Spleen (tissue), 11 donors: ENCODE results near the gene DNAJC17. TPM values are rescaled to one million over a fixed set of nuclear protein-coding genes. Genes with fewer than 3 reads are reported as not detected.

ENCODE experiments used
- DNase-seq: peaks from one replicate; pipeline ENCODE4 v3.0.0-alpha.2; 2020
- H3K27ac ChIP-seq, 8 donors: fragments of 200-600 bp; sonication (generic) in 7 of 8; 1 replicate in 4 of 8; 2 replicates in 4 of 8; pipeline versions ENCODE4 v1.5.0 to v1.8.0; 2016 to 2021; ENCODE audit warnings: inconsistent platforms in 4 of 8, mild to moderate bottlenecking in 4 of 8, moderate library complexity in 1 of 8
- H3K27me3 ChIP-seq, 7 donors: fragments of 200-600 bp; sonication (generic) in 6 of 7; replicated peaks in 1 of 7; 1 replicate in 4 of 7; 2 replicates in 3 of 7; pipeline versions ENCODE4 v1.5.0 to v1.8.0; 2016 to 2021; ENCODE audit warnings: inconsistent platforms in 3 of 7, mild to moderate bottlenecking in 1 of 7
- H3K36me3 ChIP-seq, 6 donors: fragments of 200-600 bp; sonication (generic) in 5 of 6; 1 replicate in 4 of 6; 2 replicates in 2 of 6; pipeline versions ENCODE4 v1.5.0 to v1.8.0; 2016 to 2021; ENCODE audit warnings: inconsistent platforms in 2 of 6
- H3K4me1 ChIP-seq, 6 donors: fragments of 200-600 bp; sonication (generic) in 5 of 6; 1 replicate in 3 of 6; 2 replicates in 3 of 6; pipeline versions ENCODE4 v1.5.0 to v1.8.0; 2016 to 2021; ENCODE audit warnings: inconsistent platforms in 3 of 6
- H3K4me3 ChIP-seq, 8 donors: fragments of 200-600 bp; sonication (generic) in 7 of 8; 1 replicate in 4 of 8; 2 replicates in 4 of 8; pipeline versions ENCODE4 v1.5.0 to v1.8.0; 2016 to 2021; ENCODE audit warnings: inconsistent platforms in 4 of 8, mild to moderate bottlenecking in 4 of 8, moderate library complexity in 2 of 8
- H3K9me3 ChIP-seq, 8 donors: fragments of 200-600 bp; sonication (generic) in 7 of 8; 1 replicate in 4 of 8; 2 replicates in 4 of 8; pipeline versions ENCODE4 v1.5.0 to v1.8.0; 2016 to 2021; ENCODE audit warnings: inconsistent platforms in 4 of 8
- CTCF ChIP-seq, 11 experiments: fragments of 200-600 bp in 7 of 11; fragments of 450-650 bp in 4 of 11; sonication (generic) in 4 of 11; IDR thresholded peaks in 8 of 11; conservative IDR thresholded peaks in 3 of 11; 1 replicate in 7 of 11; 2 replicates in 4 of 11; pipeline versions ENCODE4 v1.4.0 to v1.8.0; 2016 to 2021; ENCODE audit warnings: antibody characterized with exemption in 11 of 11, inconsistent platforms in 4 of 11, mild to moderate bottlenecking in 1 of 11
- POLR2A ChIP-seq, 3 donors: fragments of 450-650 bp; IDR thresholded peaks; one replicate each; pipeline ENCODE4 v1.5.1; 2017; ENCODE audit warnings: antibody characterized with exemption in 3 of 3, mild to moderate bottlenecking in 1 of 3
- POLR2AphosphoS5 ChIP-seq, 3 donors: sonication (generic); formaldehyde crosslinking; IDR thresholded peaks; one replicate each; pipeline ENCODE4 v1.5.1; 2017; ENCODE audit warnings: antibody characterized with exemption in 3 of 3
- WGBS, 5 donors: extraction: QIAGEN DNeasy Blood & Tissue Kit in 3 of 5; methylation state at CpG; one replicate each; pipeline versions ENCODE4 v1.1.5 to v1.1.7; 2013 to 2018; 5-methylcytosine and 5-hydroxymethylcytosine counted together
- intact Hi-C: fragments of 100-400 bp; cut with DNase I; formaldehyde crosslinking; loops from one replicate; pipeline ENCODE4 v1.15.0; 2023; ENCODE audit warnings: low total_unique reads
- polyA plus RNA-seq, 3 donors: library from polyadenylated mRNA; stranded (reverse); fragments of 200-250 nt; gene quantifications; one replicate each; pipeline ENCODE4 v1.2.1, GENCODE V29; 2013
- total RNA-seq, 7 donors: library from RNA; depleted of rRNA in 3 of 7; stranded (reverse); fragments of >200 nt in 3 of 7; fragmentation: NEBNext Ultra II Directional in 4 of 7; extraction: Animal tissue kit (Norgen Biotek cat#: 25700) in 4 of 7; gene quantifications; one replicate each; pipeline versions ENCODE4 v1.1.0 to v1.2.1, GENCODE V29; 2016 to 2021
- donor health status: healthy with polysubstance abuse.
- donor health status: DM: no; HTN: no; CAD: no; lungs with moderate emphysema.
- donor health status: DM: no; HTN: no; CAD: no.
- donor health status: Bipolar disorder and iron deficiency.
- donor health status: healthy.
- donor health status: DM: no; HTN: no; CAD: no.
- donor health status: DM: yes; HTN: yes; CAD: no.

Gene DNAJC17
- total and polyA plus RNA-seq, 10 donors: 16.2 to 61.5 (median 44.7) TPM

GRCh38 chr15:40836020-40836419 is 28.7 kb upstream of the DNAJC17 start:
- WGBS, 5 donors: 83 to 90% (median 83%) methylated on average over 1 of the region's 1 CpG
- Histone ChIP-seq H3K36me3 (no peaks in the 10 kb centered on the region), H3K27ac (no peak overlapping the region), H3K4me3 (no peak overlapping the region), H3K4me1 (no peaks in the 10 kb centered on the region), H3K27me3 (no peaks in the 10 kb centered on the region), H3K9me3 (no peaks in the 10 kb centered on the region)
- intact Hi-C loops: no loop called here
- DNase-seq: no peak
- TF ChIP-seq CTCF (IDR thresholded peaks at IDR 0.05 in 8 of 11, conservative IDR thresholded peaks at IDR 0.05 in 3 of 11): no peak
- TF ChIP-seq POLR2AphosphoS5 (IDR thresholded peaks at IDR 0.05): no peak
- no peak for TF ChIP-seq POLR2A (IDR thresholded peaks at IDR 0.05)

GRCh38 chr15:40832903-40833302 is 25.6 kb upstream of the DNAJC17 start:
- intact Hi-C loops: no loop called here
- H3K27me3 ChIP-seq: no peaks in the 10 kb centered on the region
- no peak for DNase-seq
- H3K4me3 ChIP-seq: no peak overlapping the region
- H3K9me3 ChIP-seq: no peaks in the 10 kb centered on the region
- no peak overlapping the region for H3K27ac ChIP-seq
- H3K36me3 ChIP-seq: no peaks in the 10 kb centered on the region
- TF ChIP-seq POLR2AphosphoS5 (IDR thresholded peaks at IDR 0.05): no peak
- TF ChIP-seq POLR2A (IDR thresholded peaks at IDR 0.05): no peak
- TF ChIP-seq CTCF (IDR thresholded peaks at IDR 0.05 in 8 of 11, conservative IDR thresholded peaks at IDR 0.05 in 3 of 11): no peak
- no peaks in the 10 kb centered on the region for H3K4me1 ChIP-seq

DNA sequence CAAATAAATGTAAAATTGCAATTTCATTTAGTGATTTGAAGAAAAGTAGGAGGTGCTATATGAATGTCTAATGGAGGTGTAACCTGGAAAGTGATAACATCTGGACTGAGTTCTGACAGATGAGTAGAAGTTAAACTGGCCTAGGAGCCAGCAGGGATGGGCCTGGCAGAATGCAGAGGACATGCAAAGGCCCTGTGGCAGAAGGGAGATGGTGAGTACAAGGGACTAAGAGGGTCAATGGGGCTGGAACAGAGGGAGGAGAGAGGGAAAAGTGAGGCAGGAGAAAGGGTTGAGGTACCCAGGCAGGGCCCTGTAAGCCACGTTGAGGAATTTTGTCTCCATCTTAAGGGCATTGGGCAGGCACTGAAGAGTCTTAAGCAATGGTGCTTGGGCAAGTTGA is 24.6 kb upstream of the DNAJC17 start:
- no peaks in the 10 kb centered on the region for H3K9me3 ChIP-seq
- no peaks in the 10 kb centered on the region for H3K4me1 ChIP-seq
- DNase-seq: no peak
- no peaks in the 10 kb centered on the region for H3K27me3 ChIP-seq
- intact Hi-C loops: no loop called here
- no peaks in the 10 kb centered on the region for H3K36me3 ChIP-seq
- TF ChIP-seq CTCF (IDR thresholded peaks at IDR 0.05 in 8 of 11, conservative IDR thresholded peaks at IDR 0.05 in 3 of 11): no peak
- TF ChIP-seq POLR2A (IDR thresholded peaks at IDR 0.05): no peak
- TF ChIP-seq POLR2AphosphoS5 (IDR thresholded peaks at IDR 0.05): no peak
- no peak overlapping the region for H3K4me3 ChIP-seq
- 58 to 87% (median 73%) methylated on average over 1 of the region's 1 CpG for WGBS, 5 donors
- H3K27ac ChIP-seq: no peak overlapping the region

- 69 to 97% (median 80%) methylated on average over 2 of the region's 2 CpGs for WGBS, 5 donors
- intact Hi-C loops: no loop called here
- DNase-seq: no peak
- Histone ChIP-seq H3K9me3 (no peaks in the 10 kb centered on the region), H3K36me3 (no peaks in the 10 kb centered on the region), H3K4me1 (no peaks in the 10 kb centered on the region), H3K27ac (no peak overlapping the region), H3K4me3 (no peak overlapping the region), H3K27me3 (no peaks in the 10 kb centered on the region)
- TF ChIP-seq POLR2AphosphoS5 (IDR thresholded peaks at IDR 0.05): no peak
- TF ChIP-seq POLR2A (IDR thresholded peaks at IDR 0.05): no peak
- no peak for TF ChIP-seq CTCF (IDR thresholded peaks at IDR 0.05 in 8 of 11, conservative IDR thresholded peaks at IDR 0.05 in 3 of 11)
These were observed 23.6 kb upstream of the DNAJC17 start for GRCh38 chr15:40830884-40831283.
